Measurements from ENCODE around the gene COPZ2. TPM values are rescaled to one million over a fixed set of nuclear protein-coding genes. Genes with fewer than 3 reads are reported as not detected.
A peak's percentile ranks its signal among the peaks of the same experiment; 100 is the strongest.

COPZ2 gene
- total and polyA plus RNA-seq, 9 of the 15 experiments (the other 6 are each of a cell fraction or from before 2014, with no cell fraction given) = 0.22 to 0.49 TPM; not detected in 7

- TF ChIP-seq ESRRB (CRISPR knock-in tag; IDR thresholded peaks at IDR 0.05; ENCODE audit: borderline replicate concordance) = no peak
- no peak for TF ChIP-seq MAZ (CRISPR knock-in tag; conservative IDR thresholded peaks at IDR 0.05 in 1 of 2, IDR thresholded peaks at IDR 0.05 in 1 of 2)
- TF ChIP-seq RFX5 (IDR thresholded peaks at IDR 0.05; ENCODE audit: low read depth, low read length) = no peak
- no peak for TF ChIP-seq TFAM (CRISPR knock-in tag; conservative IDR thresholded peaks at IDR 0.05)
- TF ChIP-seq CEBPZ (IDR thresholded peaks at IDR 0.05; ENCODE audit: borderline replicate concordance, low read depth, low read length) = no peak
- no peak for TF ChIP-seq ZSCAN32 (CRISPR knock-in tag; IDR thresholded peaks at IDR 0.05)
- no peak for TF ChIP-seq CHD2 (IDR thresholded peaks at IDR 0.05; ENCODE audit: low read depth, low read length)
- no peak for TF ChIP-seq GTF2B (IDR thresholded peaks at IDR 0.05; ENCODE audit: extremely low read depth, insufficient read length)
- TF ChIP-seq DPF2 (IDR thresholded peaks at IDR 0.05) = peak; percentile 17; the same call in 1 of the 2 replicates
- no peak for TF ChIP-seq FOXM1 (IDR thresholded peaks at IDR 0.05; ENCODE audit: low read depth)
- TF ChIP-seq FOXM1 (CRISPR knock-in tag; IDR thresholded peaks at IDR 0.05; ENCODE audit: low read depth) = no peak
- TF ChIP-seq SRSF9 (IDR thresholded peaks at IDR 0.05; ENCODE audit: borderline replicate concordance, low read depth, low read length) = no peak
- TF ChIP-seq ZBTB26 (CRISPR knock-in tag; IDR thresholded peaks at IDR 0.05) = no peak
- no peak for TF ChIP-seq ATF2 (CRISPR knock-in tag; IDR thresholded peaks at IDR 0.05)
- no peak for TF ChIP-seq RFX1 (IDR thresholded peaks at IDR 0.05)
- 0 out of 2 replicates have a peak, but pooled peaks have one; percentile 41 for TF ChIP-seq ZNF12 (CRISPR knock-in tag; IDR thresholded peaks at IDR 0.05)
- TF ChIP-seq ZHX1 (conservative IDR thresholded peaks at IDR 0.05; ENCODE audit: low read length) = no peak
These were observed 54.8 kb downstream of the COPZ2 start (continued) for GRCh38 chr17:47982645-47983390.

All from K562 (cell line).